K562 treated with DMSO at 1 percent for 12 hours (cell line): Measurements from ENCODE around the gene LDB2. TPM values are rescaled to one million over a fixed set of nuclear protein-coding genes. Genes with fewer than 3 reads are reported as not detected.

Experiments
- total RNA-seq: library from RNA; unstranded; fragments of 300-600 nt; gene quantifications from 2 replicates; pipeline ENCODE4 v1.2.3, GENCODE V29; 2022; ENCODE audit not compliant: insufficient read depth

LDB2 gene
- not detected in 2 replicates for total RNA-seq

GRCh38 chr4:16897991-16898827 is at the start of gene LDB2:
LDB2 (minus strand) TSS chr4:16898645.

